Measurements from ENCODE around the gene PTPN4.

DNA sequence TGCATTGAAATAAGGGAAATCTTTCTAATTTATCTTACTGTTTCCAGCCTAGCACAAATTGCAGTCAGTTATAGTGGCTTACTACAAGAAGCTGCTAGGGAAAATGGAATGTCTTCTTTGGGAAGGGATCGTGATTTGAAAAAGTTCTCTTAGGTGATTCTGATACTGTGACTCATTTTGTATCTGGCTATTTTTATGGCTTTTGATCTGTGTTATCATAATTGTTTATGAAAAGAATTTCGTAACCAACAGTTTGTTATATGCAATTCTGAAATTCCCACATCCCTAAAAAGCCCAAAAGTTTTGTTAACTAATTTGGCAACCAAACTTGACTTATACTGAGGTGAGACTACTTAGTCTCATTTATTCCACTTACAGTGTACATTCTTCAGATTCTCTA lies 12.4 kb downstream of the PTPN4 start:
- TF ChIP-seq CTCF (conservative IDR thresholded peaks at IDR 0.05; ENCODE audit: low read length), result no peak
- no peak for TF ChIP-seq EZH2phosphoT487 (IDR thresholded peaks at IDR 0.05; ENCODE audit: borderline replicate concordance, low read depth, low read length)

Measured in OCI-LY7 (cell line).